Endothelial cell of umbilical vein (primary cell): ENCODE data around the gene ELOB.

ENCODE experiments used
- EZH2 ChIP-seq: IDR thresholded peaks from 2 replicates; pipeline ENCODE4 v1.6.1; 2012; ENCODE audit warnings: borderline replicate concordance, low read depth, mild to moderate bottlenecking, moderate library complexity, low read length, inconsistent platforms; ENCODE audit not compliant: severe bottlenecking
- FOS ChIP-seq: IDR thresholded peaks from 2 replicates; pipeline ENCODE4 v1.6.1; 2011; ENCODE audit warnings: mild to moderate bottlenecking, low read length, moderate library complexity, borderline replicate concordance; ENCODE audit not compliant: insufficient read depth
- GATA2 ChIP-seq: IDR thresholded peaks from 2 replicates; pipeline ENCODE4 v1.7.0; 2011; ENCODE audit warnings: low read depth, mild to moderate bottlenecking, moderate library complexity, mixed read lengths, low read length; ENCODE audit not compliant: insufficient read length, insufficient read depth
- JUN ChIP-seq: IDR thresholded peaks from 2 replicates; pipeline ENCODE4 v1.6.1; 2011; ENCODE audit warnings: borderline replicate concordance, low read depth; ENCODE audit not compliant: insufficient read length, insufficient read depth
- POLR2A ChIP-seq: IDR thresholded peaks from 2 replicates; pipeline ENCODE4 v1.6.1; 2012; ENCODE audit warnings: low read depth, mild to moderate bottlenecking, control low read depth, low read length
- POLR2AphosphoS5 ChIP-seq: IDR thresholded peaks from 2 replicates; pipeline ENCODE4 v1.6.1; 2012; ENCODE audit warnings: low read depth, mild to moderate bottlenecking, control low read depth, low read length, moderate library complexity; ENCODE audit not compliant: insufficient read depth
- TF ChIP-seq, protein P1 (sequence below), 2 donors: IDR thresholded peaks; 1 replicate in 1 of 2; 2 replicates in 1 of 2; pipeline ENCODE4 v1.5.1; 2011; ENCODE audit warnings: low read length in 2 of 2, mild to moderate bottlenecking in 2 of 2, moderate library complexity in 2 of 2, control low read depth in 1 of 2, inconsistent platforms in 1 of 2, low read depth in 1 of 2; ENCODE audit not compliant: insufficient read depth in 1 of 2; ENCODE audit errors: extremely low read depth in 1 of 2
- TF ChIP-seq, protein P2 (sequence below): IDR thresholded peaks from 2 replicates; pipeline ENCODE4 v1.6.1; 2011; ENCODE audit not compliant: insufficient read depth, insufficient read length

DNA sequence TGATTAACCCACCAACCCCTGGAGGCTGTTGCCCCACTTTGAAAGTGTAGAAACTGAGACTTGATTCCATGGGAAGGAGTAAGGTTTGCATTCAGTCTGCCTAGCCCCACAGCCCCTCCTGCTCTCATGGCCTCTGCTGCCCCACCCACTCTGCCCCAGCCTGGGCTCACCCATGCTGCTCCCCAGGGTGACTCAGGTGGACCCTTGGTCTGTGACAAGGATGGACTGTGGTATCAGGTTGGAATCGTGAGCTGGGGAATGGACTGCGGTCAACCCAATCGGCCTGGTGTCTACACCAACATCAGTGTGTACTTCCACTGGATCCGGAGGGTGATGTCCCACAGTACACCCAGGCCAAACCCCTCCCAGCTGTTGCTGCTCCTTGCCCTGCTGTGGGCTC is 27.6 kb upstream of the ELOB start:
- TF ChIP-seq POLR2A: no peak
- TF ChIP-seq, protein P1, sequence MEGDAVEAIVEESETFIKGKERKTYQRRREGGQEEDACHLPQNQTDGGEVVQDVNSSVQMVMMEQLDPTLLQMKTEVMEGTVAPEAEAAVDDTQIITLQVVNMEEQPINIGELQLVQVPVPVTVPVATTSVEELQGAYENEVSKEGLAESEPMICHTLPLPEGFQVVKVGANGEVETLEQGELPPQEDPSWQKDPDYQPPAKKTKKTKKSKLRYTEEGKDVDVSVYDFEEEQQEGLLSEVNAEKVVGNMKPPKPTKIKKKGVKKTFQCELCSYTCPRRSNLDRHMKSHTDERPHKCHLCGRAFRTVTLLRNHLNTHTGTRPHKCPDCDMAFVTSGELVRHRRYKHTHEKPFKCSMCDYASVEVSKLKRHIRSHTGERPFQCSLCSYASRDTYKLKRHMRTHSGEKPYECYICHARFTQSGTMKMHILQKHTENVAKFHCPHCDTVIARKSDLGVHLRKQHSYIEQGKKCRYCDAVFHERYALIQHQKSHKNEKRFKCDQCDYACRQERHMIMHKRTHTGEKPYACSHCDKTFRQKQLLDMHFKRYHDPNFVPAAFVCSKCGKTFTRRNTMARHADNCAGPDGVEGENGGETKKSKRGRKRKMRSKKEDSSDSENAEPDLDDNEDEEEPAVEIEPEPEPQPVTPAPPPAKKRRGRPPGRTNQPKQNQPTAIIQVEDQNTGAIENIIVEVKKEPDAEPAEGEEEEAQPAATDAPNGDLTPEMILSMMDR (IDR thresholded peaks at IDR 0.05; ENCODE audit: extremely low read depth in 1 of 2, insufficient read depth in 1 of 2, low read depth in 1 of 2, low read length in 2 of 2): no peak
- TF ChIP-seq JUN: no peak
- no peak for TF ChIP-seq FOS
- no peak for TF ChIP-seq EZH2
- TF ChIP-seq, protein P2, sequence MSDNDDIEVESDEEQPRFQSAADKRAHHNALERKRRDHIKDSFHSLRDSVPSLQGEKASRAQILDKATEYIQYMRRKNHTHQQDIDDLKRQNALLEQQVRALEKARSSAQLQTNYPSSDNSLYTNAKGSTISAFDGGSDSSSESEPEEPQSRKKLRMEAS: no peak
- no peak for TF ChIP-seq POLR2AphosphoS5
- no peak for TF ChIP-seq GATA2
